Smooth muscle cell of the brain vasculature (primary cell): Measurements from ENCODE around the gene IRF5.
"Not testable (repeated sequence)": the region's sequence is repeated elsewhere in the genome, so short reads cannot be mapped to it uniquely, and the experiment has no call there.

Experiments
- DNase-seq: peaks from one replicate; pipeline ENCODE4 v3.0.0-alpha.2; 2012; ENCODE audit warnings: low read depth, low spot score

Gene IRF5

DNA sequence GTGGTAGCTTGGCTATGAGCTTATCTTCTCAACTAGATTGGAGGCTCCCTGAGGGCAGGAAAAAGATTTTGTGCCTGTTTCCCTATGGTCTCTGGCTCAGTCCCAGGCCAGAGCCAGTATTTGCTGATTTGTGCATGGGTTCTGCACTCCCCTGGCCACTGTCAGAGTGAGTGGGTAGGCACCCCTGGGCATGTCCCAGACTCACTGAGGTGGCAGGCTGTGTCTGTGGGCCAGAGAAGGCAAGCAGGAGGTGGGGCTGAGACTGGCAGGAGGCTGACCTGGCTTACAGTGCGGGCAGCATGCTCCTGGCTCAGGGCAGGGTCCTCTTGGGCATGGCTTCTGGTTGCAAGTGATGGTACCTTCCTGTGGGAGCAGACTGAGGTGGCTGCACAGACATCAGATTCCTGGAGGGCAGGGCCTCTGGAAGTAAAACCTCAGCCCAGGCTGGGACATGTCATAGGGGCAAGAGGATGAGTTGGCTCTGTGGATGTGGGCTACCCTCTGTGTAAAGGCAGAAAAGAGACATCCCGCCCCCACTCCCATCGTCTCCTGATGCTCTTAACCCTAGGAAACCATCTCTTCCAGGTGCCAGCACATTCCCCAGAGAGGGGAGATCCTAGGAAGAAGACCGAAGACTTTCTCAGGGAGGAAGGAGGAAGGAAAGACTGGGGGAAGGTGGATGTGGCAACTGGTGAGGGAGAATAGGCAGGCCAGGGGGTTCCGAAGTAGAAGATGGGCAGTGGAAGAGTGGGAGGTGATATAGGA, 31.5 kb upstream of the IRF5 start:
- no peak for DNase-seq

DNA sequence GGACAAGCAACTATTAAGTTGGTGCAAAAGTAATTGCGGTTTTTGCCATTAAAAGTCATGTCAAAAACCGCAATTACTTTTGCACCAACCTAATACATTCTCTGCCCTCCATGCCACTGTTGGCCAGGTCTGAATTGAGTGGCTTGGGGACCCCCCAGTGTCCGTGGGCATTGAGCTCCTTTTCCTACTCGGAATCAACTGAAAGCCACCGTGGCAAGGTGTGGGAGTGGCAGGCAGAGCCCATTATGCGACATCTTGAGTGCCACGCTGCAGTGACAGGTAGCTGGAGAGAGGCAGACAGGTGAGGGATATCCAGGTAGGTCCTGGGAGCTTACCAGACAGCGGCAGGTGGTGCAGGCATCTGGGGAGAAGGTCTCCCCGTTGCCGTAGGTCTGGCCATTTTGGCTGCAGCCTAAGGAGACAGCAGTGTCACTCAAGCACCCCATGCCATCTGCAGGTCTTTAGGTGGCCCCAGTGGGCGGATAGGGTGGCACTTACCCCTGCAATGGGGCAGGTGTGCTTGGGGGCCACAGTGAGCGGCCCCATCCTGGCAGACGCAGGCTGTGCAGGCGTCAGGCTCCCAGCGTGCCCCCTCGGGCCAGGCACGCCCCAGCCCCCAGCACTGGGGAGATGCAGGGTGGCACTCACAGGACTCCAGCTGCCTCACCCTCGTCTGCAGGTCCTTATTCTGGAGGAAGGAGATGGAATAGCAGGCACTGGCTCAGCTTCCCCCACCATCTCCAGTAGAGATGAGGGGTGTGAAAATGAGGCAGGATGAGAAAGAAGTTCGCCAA, 30.8 kb upstream of the IRF5 start:
- no peak for DNase-seq

DNA sequence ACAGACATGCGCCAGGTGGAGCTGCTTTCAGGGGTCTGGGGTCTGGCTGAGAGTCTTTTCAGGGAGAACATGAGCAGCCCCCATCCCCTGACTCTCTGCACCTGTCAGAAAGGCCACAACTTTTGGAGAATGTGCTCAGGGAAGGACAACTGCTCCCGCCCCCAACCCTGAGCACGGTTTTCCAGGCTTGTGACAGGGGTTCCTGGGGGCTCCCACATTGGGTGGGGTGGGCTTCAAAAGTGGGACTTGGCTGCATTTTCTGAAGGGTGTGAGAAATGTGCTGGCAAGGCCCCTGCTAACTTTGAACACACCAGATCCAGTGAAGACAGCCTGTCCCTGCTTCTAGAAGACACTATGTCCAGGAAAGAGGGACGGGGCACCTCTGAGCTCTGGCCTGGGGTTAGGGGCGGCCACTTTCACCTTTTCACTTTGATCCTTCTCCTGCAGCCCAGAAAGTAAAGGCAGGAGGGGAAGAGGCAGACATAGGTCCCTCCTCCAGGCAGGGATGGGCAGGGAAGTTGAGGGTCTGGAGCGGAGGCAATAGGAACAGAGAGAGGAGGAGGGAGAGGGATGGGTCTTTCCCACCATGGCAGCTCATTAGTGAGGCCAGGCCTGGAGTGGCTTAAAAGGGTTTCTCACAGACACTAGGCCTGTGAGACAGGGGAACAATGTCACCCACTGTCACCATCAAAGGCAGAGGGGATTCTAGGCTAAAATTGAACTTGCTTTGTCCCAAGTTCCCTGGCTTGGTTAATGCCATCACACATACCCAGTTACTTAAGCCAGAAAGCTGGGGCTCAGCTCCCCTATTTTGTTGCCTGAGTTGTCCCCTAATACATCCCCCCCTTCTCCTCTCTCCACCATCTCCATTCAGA, 28.7 kb upstream of the IRF5 start:
- no peak for DNase-seq

DNA sequence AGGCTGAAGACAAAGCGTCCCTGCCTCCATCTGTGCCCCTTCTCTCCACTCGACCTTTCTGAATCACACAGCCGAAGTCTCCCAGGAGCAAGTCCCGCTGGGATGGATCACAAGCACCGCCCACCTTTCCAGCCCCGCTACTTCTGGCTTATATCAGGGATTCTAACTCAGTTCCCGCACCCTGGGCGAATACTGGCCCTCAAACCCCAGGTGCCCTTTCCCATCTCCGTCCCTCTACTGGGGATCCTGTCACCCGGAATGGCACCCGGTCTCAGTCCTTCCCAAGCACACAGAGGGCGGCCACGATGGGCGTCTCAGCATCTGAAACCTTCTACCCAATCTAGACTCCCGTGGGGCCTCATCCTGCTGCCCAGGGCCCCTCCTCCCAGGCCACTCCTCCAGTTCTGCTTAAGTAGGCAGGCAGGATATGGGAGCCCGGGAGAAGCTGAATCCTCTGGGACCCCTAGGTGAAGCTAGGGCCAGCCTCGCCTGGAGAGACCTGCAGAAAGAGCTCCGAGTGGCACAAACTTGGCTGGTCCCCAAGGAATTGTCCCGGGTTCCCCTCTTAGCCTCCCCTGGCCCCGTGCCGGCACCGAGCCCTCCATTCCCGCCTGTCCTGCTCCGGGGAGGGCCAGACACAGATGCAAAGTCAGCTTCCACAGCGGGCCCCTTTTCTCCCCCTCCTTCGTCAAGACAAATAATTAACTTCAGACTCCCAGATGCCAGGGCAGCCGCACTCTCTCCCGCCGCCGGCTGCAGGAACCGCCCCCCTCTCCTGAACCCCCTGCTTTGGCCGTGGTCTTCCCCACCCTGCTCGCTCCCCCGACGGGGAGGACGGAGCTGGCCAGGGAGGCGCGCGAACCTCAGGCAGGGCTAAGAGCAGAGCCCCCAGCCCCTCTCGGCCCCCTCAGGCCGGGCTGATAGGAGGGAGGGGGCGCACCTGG, 27.8 kb upstream of the IRF5 start:
- DNase-seq = peak; percentile 9

DNA sequence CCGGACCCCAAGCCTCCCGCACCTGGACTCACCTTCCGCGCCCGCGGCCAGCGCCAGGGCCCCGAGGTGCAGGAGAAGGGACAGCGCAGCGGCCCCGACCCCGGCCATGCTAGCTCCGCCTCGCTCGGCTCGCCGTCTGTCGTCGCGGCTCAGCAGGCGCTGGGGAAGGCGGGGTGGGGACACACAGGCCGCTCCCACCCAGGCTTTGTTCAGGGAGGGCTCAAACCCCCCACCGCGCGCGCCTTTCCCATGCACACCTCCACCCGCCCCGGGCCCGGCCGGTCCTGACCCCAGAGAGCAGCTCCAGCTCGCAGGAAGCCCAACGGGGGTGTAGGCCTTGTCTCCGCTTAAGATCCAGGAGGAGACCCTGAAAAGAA, 27.2 kb upstream of the IRF5 start, which contains the start of gene KCP:
TSS of gene KCP (minus strand) at position 141 of the 377 bp plus-strand sequence. CDS start at position 108, 33 bp downstream.
- no peak for DNase-seq

DNA sequence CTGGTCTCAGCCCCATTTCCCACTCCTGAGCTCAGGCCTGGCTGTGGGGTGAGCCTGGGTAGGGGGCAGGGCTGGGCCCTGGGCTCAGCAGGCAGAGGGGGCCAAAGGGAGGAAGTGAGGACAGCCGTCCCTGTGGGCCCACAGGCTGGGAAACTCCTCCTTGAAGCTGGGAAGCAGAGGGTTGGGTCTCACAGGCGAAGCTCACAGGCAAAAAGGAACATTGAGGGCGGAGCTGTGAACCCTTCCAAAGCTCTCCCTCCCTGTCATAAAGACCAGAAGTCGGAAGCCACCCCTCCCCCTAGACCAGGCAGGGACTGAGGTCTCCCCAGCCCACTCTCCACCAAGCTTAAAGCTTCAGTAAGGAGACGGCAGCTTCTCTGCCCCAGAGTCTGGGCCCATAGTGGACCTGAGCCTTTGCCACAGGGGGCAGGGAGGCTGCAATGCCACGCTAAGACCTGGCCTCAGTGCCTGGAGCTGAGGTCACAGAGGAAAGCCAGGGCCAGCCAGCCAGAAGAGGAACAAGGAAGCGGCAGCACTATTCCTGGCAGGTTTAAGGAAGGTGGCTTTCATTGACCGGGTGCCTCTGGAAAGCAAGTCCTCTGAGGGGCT, 26.2 kb upstream of the IRF5 start:
- DNase-seq = no peak

DNA sequence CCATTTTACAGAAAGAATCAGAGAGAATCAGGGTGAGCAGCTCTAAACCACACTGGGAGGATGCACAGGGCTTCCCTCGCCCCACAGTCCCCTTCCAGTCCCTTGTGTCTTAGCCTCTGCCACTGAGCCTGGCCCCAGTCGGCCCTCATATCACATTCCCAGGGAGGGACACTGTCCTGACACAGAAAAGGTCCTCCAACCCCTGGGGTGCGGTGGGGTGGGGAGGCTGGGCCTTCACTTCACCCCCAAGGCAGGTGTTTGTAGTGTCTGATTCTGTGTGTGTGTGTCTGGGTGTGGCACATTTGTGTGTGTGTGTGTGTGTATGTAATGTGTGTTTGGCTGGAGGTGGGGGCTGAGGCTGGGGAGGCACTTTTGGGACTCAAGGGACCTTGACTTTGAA, 25.4 kb upstream of the IRF5 start:
- no peak for DNase-seq

DNA sequence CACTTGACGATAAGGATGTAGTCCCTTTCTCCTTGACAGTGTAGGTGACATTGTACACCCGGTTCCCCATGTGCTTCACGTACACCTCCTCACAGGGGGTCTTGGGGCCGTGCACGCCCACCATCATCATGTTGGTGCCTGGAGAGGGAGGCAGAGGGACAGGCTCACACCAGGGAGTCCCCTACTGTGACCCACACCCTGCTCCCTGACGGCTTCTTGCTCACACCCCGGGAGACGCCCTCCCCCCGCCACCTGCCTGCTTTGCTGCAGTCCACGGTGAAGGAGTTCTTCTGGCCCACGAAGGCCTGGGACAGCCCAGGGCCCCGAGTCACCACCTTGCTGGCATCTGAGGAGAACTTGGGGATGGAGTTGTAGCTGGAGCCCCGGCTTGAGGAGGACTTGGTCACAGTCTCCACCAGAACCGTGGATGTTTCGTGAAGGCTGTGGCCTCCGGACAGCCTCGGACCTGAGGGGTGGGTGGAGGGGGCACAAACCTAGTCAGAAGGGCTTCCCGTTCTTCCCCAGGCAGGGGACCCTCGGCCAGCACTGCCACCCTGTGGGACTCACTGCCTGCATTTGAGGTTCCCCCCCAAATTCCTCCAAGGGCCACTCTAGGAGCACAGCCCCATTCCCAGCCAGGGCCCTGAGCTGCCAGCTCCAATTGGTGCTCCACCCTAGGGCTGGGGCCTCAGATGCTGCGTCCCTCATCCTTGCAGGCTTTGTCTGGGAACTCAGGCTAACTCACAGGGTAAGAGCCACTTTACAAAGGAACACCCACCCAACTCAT, 24.8 kb upstream of the IRF5 start:
- not testable (repeated sequence) for DNase-seq

DNA sequence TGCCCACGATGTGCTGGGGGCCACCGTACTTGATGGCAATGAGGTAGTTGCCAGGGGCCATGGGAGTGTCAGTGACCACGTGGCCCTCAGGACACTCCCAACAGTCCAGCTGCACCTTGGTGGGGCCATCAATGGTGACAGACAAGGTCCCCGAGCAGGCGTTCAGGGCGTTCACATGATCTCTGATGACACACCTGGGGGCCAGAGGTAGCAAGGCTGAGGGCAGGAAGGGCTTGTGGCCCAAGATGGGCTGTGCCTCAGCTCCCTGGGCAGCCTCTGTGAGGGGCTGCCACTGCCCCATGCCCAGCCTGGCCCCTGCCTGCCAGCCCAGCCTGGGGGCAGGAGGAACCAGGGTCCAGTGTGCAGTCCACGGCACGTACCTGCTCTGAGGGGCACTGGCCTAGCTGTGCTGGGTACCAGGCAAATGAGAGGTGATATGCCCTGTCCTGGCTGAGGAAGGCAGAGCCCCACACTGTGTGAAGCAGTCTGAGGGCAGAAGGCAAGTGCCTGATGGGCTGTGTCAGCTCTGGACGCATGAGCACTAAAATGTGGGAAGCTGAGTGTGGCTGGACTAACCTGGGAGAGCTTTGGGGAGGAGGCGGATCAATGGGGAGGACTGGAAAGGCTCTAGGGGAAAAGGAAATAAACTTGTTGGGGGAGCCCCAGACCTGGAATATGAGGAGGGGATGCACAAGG, 23.7 kb upstream of the IRF5 start:
- DNase-seq = no peak

DNA sequence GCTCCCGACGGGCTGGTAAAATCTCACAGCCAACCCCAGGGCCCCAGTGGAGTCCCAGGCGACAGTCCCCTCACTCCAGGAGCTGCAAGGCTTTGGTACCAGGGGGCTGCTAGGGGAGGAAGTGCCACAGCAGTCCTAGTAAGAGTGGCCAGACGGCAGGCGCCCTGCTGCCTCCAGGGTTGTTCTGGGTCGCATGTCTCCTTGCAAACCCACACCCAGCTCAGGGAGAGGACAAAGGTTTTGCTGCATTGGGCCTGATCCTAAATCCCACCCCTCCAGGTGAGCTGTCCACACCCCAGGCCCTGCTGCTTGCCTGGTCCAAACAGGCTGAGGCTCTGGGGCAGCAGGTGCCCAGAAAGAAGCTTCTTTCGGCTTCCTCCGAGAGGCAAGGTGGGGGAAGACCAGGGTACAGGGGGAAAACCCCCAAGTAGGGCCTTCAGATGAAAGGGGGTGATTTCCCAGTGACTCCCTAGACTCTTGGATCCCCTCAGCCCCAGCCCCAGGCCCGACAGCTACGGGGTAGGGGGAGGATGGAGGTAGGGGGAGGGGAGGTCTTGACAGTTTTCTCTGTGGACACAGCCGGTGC, 23.1 kb upstream of the IRF5 start:
- no peak for DNase-seq

DNA sequence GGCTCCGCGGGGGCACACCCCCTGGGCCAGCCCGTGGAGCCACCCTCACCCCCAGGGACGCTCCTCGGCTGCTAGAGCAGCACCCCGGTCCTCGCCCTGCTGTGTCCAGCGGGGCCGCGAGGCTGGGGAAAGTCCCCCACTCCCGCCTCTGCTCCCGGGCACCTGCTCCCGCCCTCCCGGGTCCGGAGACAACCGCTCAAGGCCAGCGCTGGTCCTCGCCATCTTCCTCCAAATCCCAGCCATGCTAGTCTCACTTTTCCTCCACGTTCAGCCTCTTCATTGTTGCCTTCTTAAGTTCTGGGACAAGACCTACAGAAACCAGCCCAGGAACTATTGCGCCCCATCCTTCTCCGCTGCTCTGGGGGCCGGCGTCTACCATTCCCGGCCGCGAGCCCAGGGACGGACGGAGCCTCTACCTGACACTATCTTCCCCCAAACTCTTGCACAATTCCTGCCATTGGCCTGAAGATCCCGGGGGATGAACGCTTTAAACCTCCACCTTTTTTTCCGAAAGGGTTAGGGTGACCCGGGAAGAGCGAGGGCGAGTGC, 22.4 kb upstream of the IRF5 start:
- no peak for DNase-seq

DNA sequence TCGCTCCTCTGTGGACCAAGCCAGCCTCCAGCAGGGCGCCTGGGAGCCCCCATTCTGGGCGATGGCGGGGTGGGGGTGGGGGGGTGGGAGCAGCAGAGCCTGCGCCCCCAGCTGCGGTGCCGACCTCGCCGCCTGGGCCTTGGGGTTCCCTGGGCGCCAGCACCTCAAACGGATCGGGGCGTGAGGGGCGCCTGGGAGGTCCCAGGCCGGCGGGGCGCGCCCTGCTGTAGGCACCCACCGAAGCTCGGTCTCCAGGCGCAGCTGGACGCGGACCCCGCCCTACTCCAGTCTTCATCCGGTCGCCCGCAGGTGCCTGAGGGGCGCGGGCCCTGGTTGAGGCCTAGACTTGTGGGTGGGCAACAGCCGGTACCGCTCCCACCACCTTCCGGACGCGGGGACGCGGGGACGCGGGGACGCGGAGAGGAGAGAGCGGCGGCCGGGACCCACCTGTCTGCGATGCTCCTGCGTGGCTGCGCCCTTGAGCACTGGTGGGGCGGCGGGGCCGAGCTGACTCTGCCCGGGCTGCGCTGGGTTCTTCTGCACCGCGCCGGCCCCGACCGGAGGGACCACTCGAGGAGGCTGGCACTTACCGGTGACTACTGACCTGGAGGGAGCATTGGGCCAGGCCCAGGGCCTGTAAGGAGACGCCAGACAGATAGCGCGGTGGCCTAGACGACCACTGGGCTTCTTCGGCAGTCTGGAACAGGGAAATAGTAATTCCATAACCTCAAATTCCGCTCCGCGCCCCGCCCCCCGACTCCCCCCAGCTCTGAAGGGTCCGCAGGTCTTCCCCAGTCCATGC, 21.7 kb upstream of the IRF5 start:
- DNase-seq = no peak

DNA sequence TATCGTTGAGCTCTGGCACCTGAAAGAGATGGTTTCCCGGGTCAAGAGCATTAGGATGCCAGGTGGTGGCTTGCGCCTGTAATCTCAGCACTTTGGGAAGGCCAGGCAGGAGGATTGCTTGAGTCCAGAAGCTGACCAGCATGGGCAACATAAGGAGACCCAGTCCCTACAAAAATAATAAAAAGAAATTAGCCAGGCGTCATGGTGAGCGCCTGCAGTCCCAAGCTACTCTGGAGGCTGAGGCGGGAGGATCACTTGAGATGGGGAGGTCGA, 21.1 kb upstream of the IRF5 start:
- DNase-seq = no peak

DNA sequence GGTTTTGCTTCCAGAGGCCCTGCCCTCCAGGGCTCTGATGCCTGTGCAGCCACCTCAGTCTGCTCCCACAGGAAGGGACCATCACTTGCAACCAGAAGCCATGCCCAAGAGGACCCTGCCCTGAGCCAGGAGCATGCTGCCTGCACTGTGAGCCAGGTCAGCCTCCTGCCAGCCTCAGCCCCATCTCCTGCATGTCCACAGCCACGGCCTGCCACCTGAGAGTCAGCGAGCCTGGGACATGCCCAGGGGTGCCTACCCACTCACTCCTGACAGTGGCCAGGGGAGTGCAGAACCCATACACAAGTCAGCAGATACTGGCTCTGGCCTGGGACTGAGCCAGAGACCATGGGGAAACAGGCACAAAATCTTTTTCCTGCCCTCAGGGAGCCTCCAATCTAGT, 20.6 kb upstream of the IRF5 start:
- no peak for DNase-seq

DNA sequence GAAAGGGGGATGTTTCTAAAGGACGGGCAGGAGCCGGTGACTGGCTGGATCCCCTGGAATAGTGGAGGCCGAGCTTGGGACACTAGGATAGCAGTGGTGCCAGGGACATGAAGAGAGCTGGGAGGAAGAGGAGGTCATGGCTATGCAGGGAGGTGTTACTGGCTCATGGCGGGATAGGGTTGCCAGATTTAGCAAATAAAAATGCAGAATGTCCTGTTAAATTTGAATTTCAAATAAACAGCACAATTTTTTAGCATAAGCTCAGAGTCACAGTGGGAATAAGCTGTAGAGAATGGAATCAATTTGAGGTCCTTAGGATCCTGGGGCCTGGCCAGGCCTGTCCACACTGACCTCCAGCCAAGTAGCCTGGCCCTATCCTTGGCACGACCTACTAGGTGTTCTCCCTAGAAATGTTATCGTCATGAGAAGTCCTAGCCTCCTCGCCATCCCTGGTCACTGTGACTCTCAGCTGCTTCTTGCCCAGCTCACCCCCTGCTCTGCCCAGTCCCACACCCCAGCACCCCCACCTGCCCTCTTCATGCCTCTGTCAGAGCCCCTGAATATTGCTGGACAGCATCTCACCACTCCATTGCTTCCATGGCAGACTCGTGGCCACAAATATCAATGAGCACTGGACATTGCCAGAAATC, 19.6 kb upstream of the IRF5 start:
- no peak for DNase-seq

DNA sequence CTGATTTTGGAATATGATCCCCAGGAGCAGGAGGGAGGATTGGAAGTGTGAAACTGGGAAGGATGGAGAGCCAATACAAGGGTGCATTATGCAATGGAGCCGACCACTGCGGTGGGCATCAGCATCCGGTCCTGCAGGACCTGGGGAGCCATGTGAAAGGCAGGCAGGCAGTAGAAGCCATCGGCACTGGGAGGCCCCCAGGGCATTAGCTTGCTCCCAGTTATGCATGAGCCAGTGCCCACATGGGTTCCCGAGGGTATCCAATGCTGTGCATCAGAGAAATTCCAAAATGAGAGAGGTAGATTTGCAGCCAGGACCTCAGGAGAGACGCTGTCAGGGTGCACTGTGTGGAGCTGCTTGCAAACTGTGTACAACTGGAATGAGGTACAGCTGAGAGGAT, 18.5 kb upstream of the IRF5 start:
- DNase-seq = no peak
